WI38 (cell line): ENCODE data around the gene LENG1.

Experiments used
- H3K4me3 ChIP-seq: 2 replicates; pipeline ENCODE4 v1.5.1; 2011; ENCODE audit warnings: low read depth, mild to moderate bottlenecking, control low read depth, low read length
- CTCF ChIP-seq: IDR thresholded peaks from 2 replicates; pipeline ENCODE4 v1.5.1; 2012; ENCODE audit warnings: low read depth, mild to moderate bottlenecking, control low read depth, low read length

The LENG1 gene

GRCh38 chr19:54136864-54137698 is 22.4 kb downstream of the LENG1 start:
- peak overlapping the region; percentile 81 for H3K4me3 ChIP-seq
- no peak for TF ChIP-seq CTCF

- peak overlapping the region; percentile 73 for H3K4me3 ChIP-seq
- TF ChIP-seq CTCF = no peak
Measured at GRCh38 chr19:54136086-54136863, 23.2 kb downstream of the LENG1 start.

- TF ChIP-seq CTCF = no peak
- H3K4me3 ChIP-seq = no peak overlapping the region
Measured at GRCh38 chr19:54133957-54134590, 25.4 kb downstream of the LENG1 start.

- no peak overlapping the region for H3K4me3 ChIP-seq
- TF ChIP-seq CTCF = no peak
Measured at GRCh38 chr19:54133312-54133956, 26.1 kb downstream of the LENG1 start.

GRCh38 chr19:54129617-54129996 is 29.9 kb downstream of the LENG1 start:
- H3K4me3 ChIP-seq = no peak overlapping the region

More at GRCh38 chr19:54129617-54129996, 29.9 kb downstream of the LENG1 start:
- no peak for TF ChIP-seq CTCF
